Stomach (tissue), 4 donors: ENCODE data around the gene VWA8.

ENCODE experiments used
- CTCF ChIP-seq, 7 experiments: fragments of 450-650 bp in 4 of 7; fragments of 200-600 bp in 3 of 7; sonication (generic) in 3 of 7; IDR thresholded peaks; one replicate each; pipeline ENCODE4 v1.5.1; 2016 to 2019; ENCODE audit warnings: antibody characterized with exemption in 7 of 7, control low read depth in 2 of 7, mild to moderate bottlenecking in 1 of 7
- EP300 ChIP-seq: sonication (generic); formaldehyde crosslinking; IDR thresholded peaks from one replicate; pipeline ENCODE4 v1.6.1; 2017; ENCODE audit warnings: antibody characterized with exemption

DNA sequence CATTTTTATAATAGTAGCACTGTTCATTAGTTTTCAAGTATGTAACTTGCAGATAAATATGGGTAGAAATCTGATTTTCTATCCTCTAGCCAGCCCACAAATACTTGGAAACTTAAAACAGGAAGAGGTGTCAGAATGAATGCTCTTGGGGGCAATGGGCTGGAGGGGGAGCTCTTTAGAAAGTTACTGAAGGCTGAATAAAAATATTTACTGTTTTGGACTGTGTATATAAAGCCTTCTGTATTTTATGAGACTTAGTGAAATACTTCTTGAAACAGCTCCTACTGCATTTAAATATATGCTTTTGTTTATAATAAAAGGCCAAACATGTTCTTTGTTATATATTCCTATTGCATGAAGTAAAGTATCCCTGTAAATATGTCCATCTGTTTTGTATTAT lies 364.7 kb downstream of the VWA8 start:
- TF ChIP-seq CTCF (IDR thresholded peaks at IDR 0.05) (no peak), EP300 (no peak)
